K562 (cell line): Measurements from ENCODE around the gene PIK3R5. TPM values are rescaled to one million over a fixed set of nuclear protein-coding genes. Genes with fewer than 3 reads are reported as not detected.
A peak's percentile ranks its signal among the peaks of the same experiment; 100 is the strongest.

Experiments used
- ATAC-seq: fragments of 200-7000 bp; cut with Tn5 transposase; 3 replicates; pipeline ENCODE4 v1.9.1; 2020; ENCODE audit warnings: moderate library complexity
- BruUV-seq: library from RNA; stranded (reverse); fragments of 400-500 nt; replicated peaks from 2 replicates; lab custom pipeline; 2021; lab: Mats Ljungman, UMichigan
- CTCF ChIA-PET: fragments of 300-600 bp; formaldehyde crosslinking; extraction: SDS; loops from one replicate; lab custom pipeline; 2021; ENCODE audit warnings: low intra/inter-chr PET ratio; lab: Yijun Ruan, JAX
- POLR2A ChIA-PET: fragments of 300-600, 350-650 bp; sonication (Branson Sonifier 250); formaldehyde crosslinking; extraction: SDS; loops from one replicate; lab custom pipeline; 2021; ENCODE audit warnings: antibody characterized with exemption, inconsistent platforms; lab: Yijun Ruan, JAX
- DNase-seq, 4 experiments: peaks; one replicate each; pipeline versions ENCODE4 v3.0.0 to v3.0.0-alpha.2; 2011 to 2018; ENCODE audit warnings: low spot score in 3 of 4, mixed read lengths in 3 of 4; ENCODE audit errors: extremely low read depth in 1 of 4
- FAIRE-seq: peaks from 2 replicates; lab custom pipeline; 2011; peaks lifted over from hg19 to GRCh38; lab: Jason Lieb, UNC
- H2AFZ ChIP-seq: 2 replicates; pipeline ENCODE4 v1.6.0; 2011; ENCODE audit warnings: low read depth, low read length, control low read depth, inconsistent platforms
- H3K27ac ChIP-seq: fragments of 200-600 bp; 3 replicates; pipeline ENCODE4 v1.8.0; 2011; ENCODE audit warnings: low read depth, mild to moderate bottlenecking, control low read depth, inconsistent platforms, low read length, moderate library complexity, mixed read lengths; ENCODE audit errors: extremely low read depth
- H3K27me3 ChIP-seq, 2 experiments: fragments of 300-600 bp in 1 of 2; 2 replicates in 1 of 2; 3 replicates in 1 of 2; pipeline versions ENCODE4 v1.6.0 to v1.8.0; 2011; ENCODE audit warnings: inconsistent platforms in 2 of 2, low read length in 2 of 2, mild to moderate bottlenecking in 1 of 2, mixed read lengths in 1 of 2, moderate library complexity in 1 of 2; ENCODE audit not compliant: control insufficient read depth in 2 of 2, insufficient read depth in 2 of 2
- H3K36me3 ChIP-seq: fragments of 300-600 bp; 3 replicates; pipeline ENCODE4 v1.8.0; 2011; ENCODE audit warnings: mild to moderate bottlenecking, low read length, inconsistent platforms; ENCODE audit not compliant: control insufficient read depth, insufficient read depth
- H3K4me1 ChIP-seq, 2 experiments: fragments of 200-600 bp in 1 of 2; replicated peaks in 1 of 2; 2 replicates in 1 of 2; 3 replicates in 1 of 2; pipeline versions ENCODE4 v1.5.1 to v1.8.0; 2011; ENCODE audit warnings: inconsistent platforms in 2 of 2, low read length in 2 of 2, mild to moderate bottlenecking in 1 of 2, mixed read lengths in 1 of 2, moderate library complexity in 1 of 2; ENCODE audit not compliant: control insufficient read depth in 2 of 2, insufficient read depth in 2 of 2
- H3K4me2 ChIP-seq: 2 replicates; pipeline ENCODE4 v1.6.1; 2011; ENCODE audit warnings: low read length, control low read depth, inconsistent platforms, mixed read lengths; ENCODE audit not compliant: insufficient read depth
- H3K4me3 ChIP-seq: fragments of 200-600 bp; sonication (generic), shearing (Covaris generic); 2 replicates; pipeline ENCODE4 v1.5.1; 2016; ENCODE audit warnings: control low read depth, inconsistent platforms
- H3K79me2 ChIP-seq: fragments of 200-600 bp; 3 replicates; pipeline ENCODE4 v1.8.0; 2011; ENCODE audit warnings: low read length, inconsistent platforms; ENCODE audit not compliant: control insufficient read depth, insufficient read depth
- H3K9ac ChIP-seq, 2 experiments: 2 replicates each; pipeline versions ENCODE4 v1.6.0 to v1.6.1; 2011; ENCODE audit warnings: low read depth in 2 of 2, low read length in 2 of 2, control low read depth in 1 of 2, inconsistent platforms in 1 of 2, mild to moderate bottlenecking in 1 of 2, mixed read lengths in 1 of 2; ENCODE audit not compliant: insufficient read depth in 1 of 2
- H3K9me1 ChIP-seq: one replicate; pipeline ENCODE4 v1.6.0; 2011; ENCODE audit warnings: inconsistent platforms, mild to moderate bottlenecking, low read length, moderate library complexity; ENCODE audit not compliant: control insufficient read depth, insufficient read depth
- H3K9me3 ChIP-seq: replicated peaks from 2 replicates; pipeline ENCODE4 v1.5.1; 2011; ENCODE audit warnings: low read depth, low read length, inconsistent platforms; ENCODE audit not compliant: control insufficient read depth, insufficient read depth
- H4K20me1 ChIP-seq: replicated peaks from 2 replicates; pipeline ENCODE4 v1.6.1; 2011; ENCODE audit warnings: low read length, inconsistent platforms, mixed read lengths; ENCODE audit not compliant: control insufficient read depth, insufficient read depth
- CTCFL ChIP-seq: IDR thresholded peaks from 2 replicates; pipeline ENCODE4 v1.6.1; 2011; ENCODE audit warnings: borderline replicate concordance, low read depth, mild to moderate bottlenecking, moderate library complexity, low read length; ENCODE audit not compliant: insufficient read depth, poor library complexity, severe bottlenecking
- RAD51 ChIP-seq: fragments of 450-650 bp; IDR thresholded peaks from 2 replicates; pipeline ENCODE4 v1.7.1; 2016; ENCODE audit warnings: low read depth, mild to moderate bottlenecking, borderline replicate concordance
- USF2 ChIP-seq: sonication (generic); formaldehyde crosslinking; IDR thresholded peaks from 2 replicates; pipeline ENCODE4 v1.5.0; 2020; ENCODE audit warnings: missing genetic modification reagents
- WGBS: fragments of 100-300 bp; shearing (Covaris generic); methylation state at CpG from one replicate; pipeline ENCODE4 v1.1.6; 2016; ENCODE audit warnings: low coverage, mixed read lengths; ENCODE audit not compliant: insufficient coverage; ENCODE audit errors: missing lambda C conversion rate; 5-methylcytosine and 5-hydroxymethylcytosine counted together
- in situ Hi-C: fragments of 300-500 bp; cut with MboI; formaldehyde crosslinking; loops from 4 replicates; pipeline ENCODE4 v1.15.0; 2018; ENCODE audit warnings: inconsistent platforms, mixed read lengths
- intact Hi-C: fragments of 100-400 bp; cut with micrococcal nuclease; formaldehyde crosslinking; loops from 2 replicates; pipeline ENCODE4 v1.14.2; 2022
- polyA plus RNA-seq, 8 experiments: library from polyadenylated mRNA; depleted of rRNA in 4 of 8; stranded (reverse) in 5 of 8; unstranded in 3 of 8; fragments of >200 nt; fragmentation: Nextera tagmentation in 2 of 8; fragmentation: Illumina TruSeq in 1 of 8; extraction: Ambion mirVana in 2 of 8; extraction: Trizol in 1 of 8; gene quantifications; 2 replicates each; pipeline versions ENCODE4 v1.2.1 to v1.2.3, GENCODE V29; 2011 to 2014; ENCODE audit warnings: inconsistent platforms in 1 of 8, missing spikeins in 1 of 8
- total RNA-seq, 7 experiments: library from RNA; depleted of rRNA in 6 of 7; stranded (reverse); fragments of >200 nt in 6 of 7; fragmentation: Illumina TruSeq in 2 of 7; extraction: Trizol in 2 of 7; gene quantifications; 2 replicates each; pipeline versions ENCODE4 v1.2.1 to v1.2.3, GENCODE V29; 2011 to 2021; ENCODE audit warnings: low replicate concordance in 1 of 7

PIK3R5 gene
- total and polyA plus RNA-seq, 9 of the 15 experiments (the other 6 are each of a cell fraction or from before 2014, with no cell fraction given) = 0.01 to 0.38 TPM; not detected in 7

- H4K20me1 ChIP-seq = no peaks in the 10 kb centered on the region
- H3K4me1 ChIP-seq = peaks cover 0 to 15% of the 10 kb centered on the region in 2 experiments; a peak in 2 of 5 replicates
- no peaks in the 10 kb centered on the region for H3K36me3 ChIP-seq
- H3K27ac ChIP-seq = no peak overlapping the region
- no peak overlapping the region for H3K4me2 ChIP-seq
- H3K9me1 ChIP-seq = no peaks in the 10 kb centered on the region
- no peak overlapping the region for H3K9ac ChIP-seq
- no peak overlapping the region for H2AFZ ChIP-seq
- in situ Hi-C loops (loop anchor here (5.0 kb wide), 1 partner anchor 92 kb away; the partner anchor contains the start of gene MFSD6L), intact Hi-C loops (loop anchor here (10.0 kb wide), 2 partner anchors 105 to 145 kb away; partner anchors contain the start of gene CCDC42)
- no peaks in the 10 kb centered on the region for H3K9me3 ChIP-seq
- H3K79me2 ChIP-seq = no peaks in the 10 kb centered on the region
- TF ChIP-seq USF2 (CRISPR knock-in tag) (peak; percentile 74), CTCFL (no peak), RAD51 (peak; percentile 64)
- DNase-seq (no peak), FAIRE-seq (no peak), ATAC-seq (no peak)
- H3K4me3 ChIP-seq = no peak overlapping the region
- POLR2A ChIA-PET = interaction anchor here (0.6 kb wide), 1 partner anchor 116 kb away, joined by 4 read pairs; no protein-coding TSS in a partner anchor
- WGBS = 7% methylated on average over 14 of the region's 14 CpGs
- no TSS peak for BruUV-seq
- CTCF ChIA-PET = no interaction called here
- H3K27me3 ChIP-seq = peaks cover 0 to 14% of the 10 kb centered on the region in 2 experiments; a peak in 2 of 5 replicates
These were observed 75.9 kb downstream of the PIK3R5 start for GRCh38 chr17:8889458-8890210.
